ENCODE data around the gene GLTP.

GLTP gene

GRCh38 chr12:109847142-109847735 is 33.1 kb downstream of the GLTP start:
- Histone ChIP-seq H3K9me3 (replicated peaks in 1 of 11) (no peaks in the 10 kb centered on the region), H3K9ac (peak overlapping the region in 4 of 11 experiments; percentile 14 to 59 (median 49); a peak in 6 of 22 replicates), H3K27me3 (no peaks in the 10 kb centered on the region), H3K4me3 (no peak overlapping the region), H3K4me2 (peak overlapping the region in 5 of 11 experiments; percentile 53 to 78 (median 76); a peak in 10 of 22 replicates), H4K20me1 (no peaks in the 10 kb centered on the region), H3K27ac (peak overlapping the region in 5 of 11 experiments; percentile 28 to 70 (median 63); a peak in 10 of 22 replicates), H3K36me3 (peaks cover 0 to 10% (median under 1%) of the 10 kb centered on the region in 11 experiments; a peak in 11 of 22 replicates), H3K4me1 (peaks cover 10 to 48% (median 30%) of the 10 kb centered on the region in 10 experiments)
- TF ChIP-seq Cebpa-rat (IDR thresholded peaks at IDR 0.05), result no peak

DNA sequence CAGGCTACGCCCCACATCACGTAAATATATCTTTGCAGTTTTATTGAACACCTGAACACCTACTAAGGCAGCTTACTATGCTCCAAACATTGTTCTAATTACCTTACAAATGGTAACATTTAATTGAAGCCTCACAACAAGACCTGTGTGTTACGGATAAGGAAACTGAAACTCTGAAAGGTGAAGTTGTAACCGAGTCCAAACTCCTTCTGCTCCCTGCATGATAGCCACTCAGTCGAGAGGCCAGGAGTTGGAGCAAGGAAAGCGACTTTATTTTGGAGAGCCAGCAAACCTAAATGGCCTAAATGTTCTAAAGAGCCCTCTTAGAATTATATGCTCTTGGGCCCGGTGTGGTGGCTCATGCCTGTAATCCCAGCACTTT is 34.5 kb downstream of the GLTP start:
- Histone ChIP-seq H3K36me3 (peaks cover 0 to 5% (median 0%) of the 10 kb centered on the region in 11 experiments; a peak in 2 of 22 replicates), H3K27me3 (no peaks in the 10 kb centered on the region), H3K4me1 (peaks cover 10 to 49% (median 28%) of the 10 kb centered on the region in 10 experiments), H3K9ac (peak overlapping the region in 4 of 11 experiments; percentile 1 to 59 (median 38); a peak in 7 of 22 replicates), H3K27ac (peak overlapping the region in 5 of 11 experiments; percentile 3 to 70 (median 63); a peak in 9 of 22 replicates), H3K4me3 (no peak overlapping the region; a peak in 1 of 20 replicates), H3K4me2 (peak overlapping the region in 10 of 11 experiments; percentile 30 to 78 (median 48); a peak in 14 of 22 replicates), H4K20me1 (no peaks in the 10 kb centered on the region), H3K9me3 (replicated peaks in 1 of 11) (no peaks in the 10 kb centered on the region)
- no peak for TF ChIP-seq Cebpa-rat (IDR thresholded peaks at IDR 0.05)

DNA sequence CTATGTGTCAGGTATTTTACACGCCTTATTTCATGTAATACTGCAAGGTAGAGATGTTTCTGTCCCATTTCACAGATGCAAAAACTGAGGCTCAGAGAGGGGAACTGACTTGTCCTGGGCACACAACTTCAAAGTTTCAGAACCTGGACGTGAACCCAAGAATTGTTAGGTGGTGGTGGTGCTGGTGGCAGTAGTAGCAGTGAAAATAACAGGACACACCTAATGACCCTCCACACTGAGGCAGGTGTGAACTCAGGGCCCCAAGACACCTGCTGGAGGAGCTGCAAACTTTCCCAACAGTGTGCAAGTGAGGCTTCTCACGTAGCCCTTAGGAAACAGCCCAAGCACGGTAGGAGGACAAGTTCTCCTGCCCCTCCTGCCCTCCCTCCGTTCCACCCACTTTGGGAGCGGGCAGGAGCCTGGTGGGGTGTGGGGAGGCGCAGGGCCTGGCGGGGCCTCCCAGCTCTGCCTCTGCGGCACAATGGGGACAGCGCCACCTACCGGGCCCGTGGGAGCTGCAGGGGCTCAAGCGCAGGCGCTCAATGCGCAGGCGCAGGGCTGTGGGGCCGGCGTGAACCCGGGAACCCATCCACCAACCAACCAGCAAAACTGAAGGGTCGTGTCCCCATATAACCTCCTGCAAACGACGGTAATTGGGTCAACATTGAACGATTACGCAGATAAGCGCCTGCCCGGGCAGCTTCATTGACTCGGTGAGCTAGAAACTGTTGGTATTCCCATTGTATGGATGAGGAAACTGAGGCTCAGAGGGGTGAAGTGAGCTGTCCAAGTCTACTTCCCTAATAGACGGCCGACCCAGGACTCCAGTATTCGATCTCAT is 35.1 kb downstream of the GLTP start:
- Histone ChIP-seq H3K36me3 (no peaks in the 10 kb centered on the region; a peak in 1 of 22 replicates), H3K9me3 (replicated peaks in 1 of 11) (no peaks in the 10 kb centered on the region), H3K27me3 (no peaks in the 10 kb centered on the region), H3K27ac (peak overlapping the region in 5 of 11 experiments; percentile 3 to 70 (median 63); a peak in 9 of 22 replicates), H4K20me1 (no peaks in the 10 kb centered on the region), H3K4me2 (peak overlapping the region; percentile 30 to 78 (median 42); a peak in 19 of 22 replicates), H3K9ac (peak overlapping the region in 2 of 11 experiments; percentile 27 to 49; a peak in 2 of 22 replicates), H3K4me3 (no peak overlapping the region; a peak in 1 of 20 replicates), H3K4me1 (peaks cover 10 to 53% (median 28%) of the 10 kb centered on the region in 10 experiments)
- no peak for TF ChIP-seq Cebpa-rat (IDR thresholded peaks at IDR 0.05)

DNA sequence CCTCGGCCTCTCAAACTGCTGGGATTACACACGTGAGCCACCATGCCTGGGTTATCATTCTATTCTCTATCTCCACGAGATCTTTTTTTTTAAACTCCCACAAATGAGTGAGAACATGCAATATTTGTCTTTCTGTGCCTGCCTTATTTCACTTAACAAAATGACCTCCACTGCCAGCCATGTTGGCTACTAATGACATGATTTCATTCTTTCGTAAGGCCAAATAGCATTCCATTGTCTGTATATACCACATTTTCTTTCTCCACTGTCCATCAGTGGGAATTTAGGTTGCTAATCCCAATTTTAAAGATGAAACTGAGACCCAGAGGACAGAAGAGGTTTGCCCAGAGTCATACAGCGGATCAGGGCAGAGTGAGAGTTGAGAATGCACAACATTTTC is 36.2 kb downstream of the GLTP start:
- H3K27me3 ChIP-seq, result no peaks in the 10 kb centered on the region
- H3K4me2 ChIP-seq, result no peak overlapping the region
- H3K36me3 ChIP-seq, result no peaks in the 10 kb centered on the region
- no peaks in the 10 kb centered on the region for H4K20me1 ChIP-seq
- H3K4me3 ChIP-seq, result no peak overlapping the region
- H3K9me3 ChIP-seq (replicated peaks in 1 of 11), result no peaks in the 10 kb centered on the region
- peaks cover 3 to 46% (median 22%) of the 10 kb centered on the region in 10 experiments for H3K4me1 ChIP-seq
- H3K27ac ChIP-seq, result no peak overlapping the region
- TF ChIP-seq Cebpa-rat (IDR thresholded peaks at IDR 0.05), result no peak
- H3K9ac ChIP-seq, result no peak overlapping the region

DNA sequence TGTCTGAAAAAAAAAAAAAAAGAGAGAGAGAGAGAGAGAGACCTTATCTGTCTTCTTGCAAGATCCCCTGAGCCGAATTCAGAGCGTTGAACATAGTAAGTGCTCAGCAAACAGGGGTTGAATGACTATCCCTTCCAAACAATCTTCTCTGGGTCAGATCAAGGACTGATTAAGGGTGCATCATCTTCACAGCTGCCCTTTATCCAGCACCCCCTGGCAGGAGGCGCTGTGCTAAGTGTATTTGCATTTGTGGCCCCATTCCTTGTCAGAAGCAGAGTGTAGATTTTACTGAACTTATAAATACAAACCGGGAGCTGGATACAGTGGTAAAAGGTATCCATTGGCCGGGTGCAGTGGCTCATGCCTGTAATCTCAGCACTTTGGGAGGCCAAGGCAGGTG is 38.3 kb downstream of the GLTP start:
- TF ChIP-seq Cebpa-rat (IDR thresholded peaks at IDR 0.05), result no peak
- H3K9me3 ChIP-seq (replicated peaks in 1 of 11), result no peaks in the 10 kb centered on the region
- peaks cover 0 to 50% (median 13%) of the 10 kb centered on the region in 10 experiments; a peak in 12 of 20 replicates for H3K4me1 ChIP-seq
- H3K4me2 ChIP-seq, result no peak overlapping the region
- H3K27ac ChIP-seq, result no peak overlapping the region
- no peaks in the 10 kb centered on the region for H3K36me3 ChIP-seq
- no peaks in the 10 kb centered on the region for H3K27me3 ChIP-seq
- H3K4me3 ChIP-seq, result no peak overlapping the region
- no peaks in the 10 kb centered on the region for H4K20me1 ChIP-seq
- no peak overlapping the region for H3K9ac ChIP-seq

DNA sequence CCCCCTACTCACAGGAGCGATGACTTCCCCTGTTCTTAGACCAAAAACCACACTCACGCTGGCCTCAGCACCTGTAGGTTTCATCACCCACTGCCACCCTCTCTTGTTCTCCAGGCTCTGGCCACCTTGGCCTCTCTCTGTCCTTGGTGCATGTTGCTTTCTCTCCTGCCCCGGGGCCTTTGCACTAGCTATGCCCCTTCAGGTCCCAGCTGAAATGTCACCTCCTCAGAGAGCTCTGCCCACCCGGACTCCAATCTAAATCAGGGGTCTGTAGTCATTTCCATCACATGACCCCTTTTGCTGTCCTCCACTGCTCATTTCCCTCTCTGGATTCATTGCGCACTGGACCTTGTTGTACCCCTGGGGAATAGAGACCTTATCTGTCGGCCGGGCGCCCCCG is 39.0 kb downstream of the GLTP start:
- TF ChIP-seq Cebpa-rat (IDR thresholded peaks at IDR 0.05), result no peak
- Histone ChIP-seq H3K4me3 (no peak overlapping the region), H3K4me1 (peaks cover 0 to 50% (median 9%) of the 10 kb centered on the region in 10 experiments; a peak in 12 of 20 replicates), H3K4me2 (peak overlapping the region in 1 of 11 experiments; percentile 0; a peak in 2 of 22 replicates), H3K9ac (no peak overlapping the region), H3K27ac (no peak overlapping the region), H3K9me3 (replicated peaks in 1 of 11) (no peaks in the 10 kb centered on the region), H3K36me3 (no peaks in the 10 kb centered on the region), H3K27me3 (no peaks in the 10 kb centered on the region), H4K20me1 (no peaks in the 10 kb centered on the region)

- H3K36me3 ChIP-seq, result no peaks in the 10 kb centered on the region
- 0 out of 22 replicates have a peak overlapping the region, but pooled peaks of 1 of the 11 experiments have one; percentile 5 for H3K9ac ChIP-seq
- H3K27ac ChIP-seq, result no peak overlapping the region
- H3K4me3 ChIP-seq, result no peak overlapping the region
- H3K4me2 ChIP-seq, result peak overlapping the region in 2 of 11 experiments; percentile 0 to 46; a peak in 2 of 22 replicates
- H3K4me1 ChIP-seq, result peaks cover 0 to 46% (median 4%) of the 10 kb centered on the region in 10 experiments; a peak in 11 of 20 replicates
- no peaks in the 10 kb centered on the region for H3K9me3 ChIP-seq (replicated peaks in 1 of 11)
- H3K27me3 ChIP-seq, result no peaks in the 10 kb centered on the region
- no peaks in the 10 kb centered on the region for H4K20me1 ChIP-seq
- TF ChIP-seq Cebpa-rat (IDR thresholded peaks at IDR 0.05), result no peak
These were observed 39.9 kb downstream of the GLTP start for GRCh38 chr12:109840305-109841074.

- no peaks in the 10 kb centered on the region for H4K20me1 ChIP-seq
- H3K27me3 ChIP-seq, result peaks cover 0 to 9% (median 2%) of the 10 kb centered on the region in 11 experiments; a peak in 9 of 22 replicates
- H3K27ac ChIP-seq, result no peak overlapping the region
- TF ChIP-seq Cebpa-rat (IDR thresholded peaks at IDR 0.05), result no peak
- peaks cover 0 to 55% (median 0%) of the 10 kb centered on the region in 10 experiments; a peak in 7 of 20 replicates for H3K4me1 ChIP-seq
- H3K4me2 ChIP-seq, result no peak overlapping the region
- no peak overlapping the region for H3K4me3 ChIP-seq
- no peaks in the 10 kb centered on the region for H3K36me3 ChIP-seq
- H3K9ac ChIP-seq, result no peak overlapping the region
- no peaks in the 10 kb centered on the region for H3K9me3 ChIP-seq (replicated peaks in 1 of 11)
These were observed 40.9 kb downstream of the GLTP start for GRCh38 chr12:109839444-109839843.
